Activated T-helper 1 cell treated with Interleukin-2 at 50 U/mL for 16 hours (primary cell): Measurements from ENCODE around the gene PADI6.

Source experiments
- DNase-seq: peaks from one replicate; pipeline ENCODE4 v3.0.0-alpha.2; 2020; ENCODE audit warnings: low read depth

The PADI6 gene

DNA sequence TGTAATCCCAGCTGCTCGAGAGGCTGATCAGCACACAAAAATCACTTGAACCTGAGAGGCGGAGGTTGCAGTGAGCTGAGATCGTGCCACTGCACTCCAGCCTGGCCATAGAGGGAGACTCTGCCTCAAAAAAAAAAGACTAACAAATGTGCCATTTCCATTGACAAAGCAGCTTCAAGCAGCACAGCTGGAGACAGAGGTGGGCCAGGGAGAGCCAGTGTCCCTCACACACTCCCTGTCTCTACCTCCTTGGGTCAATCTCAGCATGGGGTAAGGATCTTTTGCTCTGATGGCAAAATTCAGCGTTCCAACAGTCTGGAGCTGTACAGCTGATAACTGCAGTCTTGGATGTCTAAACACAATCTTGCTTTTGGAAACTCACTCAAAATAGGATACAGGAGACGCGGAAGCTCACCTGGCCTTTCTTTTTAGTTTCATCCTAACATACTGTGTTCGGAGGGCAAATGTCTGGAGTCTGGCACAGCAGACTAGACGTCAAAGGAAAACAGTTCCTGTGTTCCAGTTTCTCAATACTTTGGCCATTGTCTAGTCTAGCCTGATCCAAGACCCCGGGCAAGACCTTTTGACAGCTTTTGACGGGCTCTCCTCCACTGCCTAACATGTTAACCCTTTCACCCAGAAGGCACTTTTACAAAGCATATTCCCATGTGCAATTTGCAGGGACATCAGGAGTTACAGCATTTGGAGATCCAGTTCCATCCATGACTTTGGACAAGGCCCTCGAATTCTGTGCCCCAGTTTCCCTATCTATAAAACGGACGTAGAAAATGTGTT, 64.6 kb downstream of the PADI6 start:
- DNase-seq = no peak

DNA sequence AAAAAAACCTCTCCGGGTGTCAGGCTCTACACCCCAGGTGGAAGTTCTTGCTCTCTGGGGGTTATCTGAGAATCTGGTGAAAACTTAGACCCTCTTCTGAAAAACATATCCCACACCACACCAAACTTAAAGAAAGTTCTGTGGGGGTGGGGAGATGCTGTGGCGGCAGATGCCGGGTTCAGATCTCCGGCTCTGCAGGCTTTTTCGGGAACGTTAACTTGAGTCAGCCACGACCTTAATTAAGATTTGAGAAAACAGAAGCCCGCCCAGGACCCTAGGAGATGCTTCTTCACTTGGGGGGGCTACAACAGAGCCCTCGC, 65.2 kb downstream of the PADI6 start:
- DNase-seq = no peak

DNA sequence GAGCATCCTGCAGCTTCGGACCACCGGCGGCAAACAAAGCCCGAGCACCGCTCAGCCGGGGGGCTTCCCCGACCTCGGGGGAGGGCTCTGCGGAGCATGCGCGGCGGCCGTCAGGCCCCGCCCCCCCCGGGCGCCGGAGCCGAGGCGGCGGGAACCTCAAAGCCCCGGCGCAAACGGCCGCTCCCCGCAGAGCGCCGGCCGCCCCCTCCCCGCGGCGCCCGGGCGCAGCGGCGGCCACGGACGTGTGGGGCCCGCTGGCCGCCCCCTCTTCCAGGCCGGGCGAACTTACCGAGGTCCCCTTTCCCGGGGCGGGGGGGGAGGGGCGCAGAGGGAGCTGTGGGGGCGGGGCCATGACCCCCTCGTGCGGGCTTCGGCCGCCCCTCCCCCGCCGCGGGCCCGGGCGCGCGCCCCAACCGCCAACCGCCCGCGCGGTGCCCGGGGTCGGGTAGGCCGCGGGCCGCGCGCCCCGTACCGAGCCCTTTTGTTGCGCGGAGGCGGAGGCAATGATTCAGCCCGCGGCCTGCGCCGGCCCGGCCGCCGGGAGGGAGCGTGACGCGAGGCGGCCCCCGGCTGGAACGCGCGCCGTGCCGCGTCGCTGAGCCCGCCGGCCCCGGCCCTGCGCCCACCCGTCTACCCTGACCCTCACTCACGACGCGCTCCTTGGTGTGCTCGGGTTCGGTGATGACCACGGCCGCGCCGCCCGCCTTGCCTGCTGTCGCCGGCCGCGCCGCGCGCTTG, 65.8 kb downstream of the PADI6 start:
- DNase-seq = peak; percentile 33

DNA sequence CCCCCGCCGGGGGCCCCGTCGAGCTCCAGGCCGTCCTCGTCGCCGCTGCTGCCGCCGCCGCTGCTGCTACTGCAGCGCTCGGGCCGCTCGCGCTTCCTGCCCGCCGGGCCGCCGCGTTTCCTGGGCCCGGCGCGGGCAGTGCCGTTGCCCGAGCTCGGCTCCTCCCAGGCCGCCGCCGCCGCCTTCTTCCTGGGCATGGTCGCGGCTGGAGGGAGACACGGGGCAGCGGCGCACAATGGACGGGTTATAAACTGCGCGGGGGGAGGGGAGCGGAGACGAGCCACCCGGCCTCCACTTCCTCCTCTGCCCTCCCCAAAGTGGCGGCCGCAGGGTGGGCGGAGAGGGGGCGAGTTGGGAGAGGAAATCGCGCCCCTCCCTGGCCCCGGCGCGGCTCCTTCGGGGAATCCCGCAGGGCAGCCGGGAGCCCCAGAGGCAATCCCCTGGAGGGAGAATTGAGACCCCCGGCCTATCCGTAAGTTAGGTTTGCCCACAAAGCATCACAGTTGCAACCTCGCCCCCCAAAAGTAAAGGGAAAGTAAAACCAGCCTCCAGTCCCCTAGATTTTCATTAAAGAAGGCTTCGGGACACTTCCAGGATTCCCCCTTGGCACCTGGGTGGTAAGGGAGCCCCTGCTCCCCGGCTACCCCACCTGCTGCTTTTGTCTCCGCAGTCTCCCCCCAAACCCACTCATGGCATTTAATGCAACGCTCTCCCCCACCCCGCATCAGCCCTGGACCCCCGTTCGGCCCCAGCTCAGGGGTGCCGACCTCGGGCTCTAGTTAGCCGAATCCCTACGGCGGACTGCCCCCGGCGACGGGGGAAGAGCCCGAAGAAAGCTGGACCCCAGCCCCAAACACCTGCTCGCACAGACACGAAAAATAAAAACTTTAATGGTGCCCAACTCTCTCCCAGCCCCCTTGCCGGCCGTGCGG, 66.6 kb downstream of the PADI6 start:
- DNase-seq = peak; percentile 40

DNA sequence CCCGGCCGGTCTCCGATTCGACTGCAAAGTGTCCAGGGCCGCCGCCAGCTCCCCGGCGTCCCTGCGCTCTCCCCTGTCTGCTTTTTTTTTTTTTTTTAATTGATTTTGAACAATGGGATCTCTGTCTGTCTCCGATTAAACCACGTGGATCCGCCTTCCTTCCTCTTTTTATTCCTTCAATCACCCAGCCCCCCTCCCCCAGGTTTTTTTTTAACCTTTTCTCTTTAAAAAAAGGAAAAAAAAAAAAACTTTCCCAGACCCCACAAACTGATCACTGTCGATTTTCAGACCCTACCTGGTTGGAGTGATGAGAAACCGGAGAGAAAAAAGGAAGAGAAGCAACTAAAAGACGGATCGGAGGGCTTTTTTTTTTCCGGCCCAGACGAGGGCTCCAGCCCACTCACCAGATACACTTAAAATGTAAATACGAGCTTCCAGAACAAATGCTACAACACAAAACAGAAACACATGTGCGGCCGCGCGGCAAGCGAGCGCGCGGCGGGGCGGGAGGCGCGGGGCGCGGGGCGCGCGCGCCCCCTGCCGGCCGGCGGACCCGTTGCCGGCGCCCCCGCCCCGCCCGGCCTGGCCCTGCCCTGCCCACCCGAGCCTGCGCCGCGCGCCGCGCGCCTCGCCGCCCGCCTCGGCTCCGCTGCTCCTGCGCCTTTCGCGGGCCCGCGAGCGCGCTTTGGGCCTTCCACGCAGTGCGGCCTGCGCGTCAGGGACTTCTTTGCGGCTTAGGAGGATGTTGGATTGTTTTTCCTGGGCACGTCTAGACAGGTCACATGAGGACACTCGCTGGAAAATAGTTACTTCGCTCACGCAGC, 67.5 kb downstream of the PADI6 start, which contains the start of gene RCC2:
RCC2 (minus strand) TSS at position 428 of the 824 bp plus-strand sequence. CDS start 1,163 bp downstream, outside the sequence.
- peak; percentile 68 for DNase-seq

DNA sequence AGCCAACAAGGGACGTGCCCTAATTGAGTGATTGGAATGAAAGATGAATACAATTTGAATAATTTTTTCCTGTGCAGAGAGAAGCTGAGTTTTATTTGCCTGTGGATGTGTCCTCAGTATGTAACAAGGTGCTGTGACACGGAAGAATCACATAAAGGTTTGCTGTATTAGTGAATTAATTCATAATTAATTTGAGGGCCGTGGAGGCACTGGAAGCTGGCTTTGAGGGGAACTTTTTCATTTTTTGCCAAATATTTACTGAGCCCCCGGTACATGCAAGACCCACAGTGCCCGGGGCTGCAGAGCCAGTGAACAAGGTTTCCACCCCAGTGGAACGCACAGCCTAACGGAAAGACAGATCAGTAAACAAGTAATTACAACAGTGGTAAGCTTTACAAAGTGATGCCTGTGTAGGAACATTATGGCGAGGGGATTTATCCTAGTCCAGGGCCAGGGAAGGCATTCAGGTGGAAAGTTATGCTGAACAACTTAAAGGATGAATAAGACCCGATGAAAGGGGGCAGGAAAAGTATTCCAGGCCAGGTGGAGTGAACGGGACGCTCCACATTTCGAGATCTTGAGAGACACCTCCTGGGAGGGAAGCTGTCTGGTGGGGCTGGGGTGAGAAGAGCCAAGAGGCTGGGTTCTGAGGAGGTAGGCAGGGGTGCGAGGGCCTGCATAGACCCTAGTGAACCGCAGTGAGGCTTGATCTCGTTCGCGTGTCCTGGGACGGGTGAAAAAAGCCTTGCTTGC, 68.3 kb downstream of the PADI6 start:
- no peak for DNase-seq

DNA sequence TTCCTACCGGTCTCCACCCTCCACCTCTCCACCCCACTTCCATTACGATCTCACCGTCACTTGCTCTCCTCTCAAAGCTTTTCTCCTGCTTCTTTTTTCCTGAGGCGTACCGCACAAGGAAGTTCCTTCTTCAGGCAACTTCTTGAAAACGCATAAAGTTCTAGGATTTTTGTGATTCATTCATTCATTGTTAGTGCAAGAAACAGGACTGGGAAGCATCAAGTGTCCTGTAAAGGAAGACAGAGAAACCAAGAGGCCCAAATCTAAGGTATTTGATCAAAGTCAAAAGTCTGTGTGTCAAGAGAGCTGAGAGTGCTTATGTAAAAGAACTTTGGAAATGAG, 68.8 kb downstream of the PADI6 start:
- no peak for DNase-seq

DNA sequence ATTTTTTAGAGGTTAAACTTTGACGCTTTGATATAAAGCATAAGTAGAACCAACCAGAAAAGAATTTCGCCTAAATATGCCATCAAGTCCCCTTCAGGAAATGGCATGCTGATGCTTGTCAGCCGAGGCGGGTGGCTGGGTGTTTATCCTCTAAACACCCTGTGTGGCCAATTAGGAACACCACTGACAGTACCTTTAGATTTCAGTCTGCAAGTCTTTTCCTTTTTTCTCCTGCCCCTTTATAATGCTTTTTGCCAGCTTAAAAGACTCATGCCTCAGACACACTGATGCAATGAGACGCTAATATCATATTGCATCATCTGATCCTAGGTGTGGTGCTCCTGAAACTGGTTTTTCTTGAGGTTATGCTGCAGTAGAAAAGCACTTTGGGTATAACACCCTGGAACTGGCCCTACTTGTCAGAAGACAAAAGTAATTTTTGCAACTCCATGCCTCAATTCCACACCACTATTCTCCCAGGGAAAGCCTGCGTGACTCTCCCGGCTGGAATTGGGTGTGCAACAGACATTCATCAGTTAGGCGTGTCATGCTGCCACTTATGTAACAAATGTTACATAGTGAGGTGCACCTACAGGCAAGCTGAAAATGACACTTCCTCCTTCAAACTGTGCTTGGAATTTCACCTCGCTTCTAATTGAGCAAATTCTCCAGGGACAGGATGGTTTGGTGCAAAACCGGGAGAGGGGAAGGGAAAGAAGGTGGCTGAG, 69.4 kb downstream of the PADI6 start:
- no peak for DNase-seq

DNA sequence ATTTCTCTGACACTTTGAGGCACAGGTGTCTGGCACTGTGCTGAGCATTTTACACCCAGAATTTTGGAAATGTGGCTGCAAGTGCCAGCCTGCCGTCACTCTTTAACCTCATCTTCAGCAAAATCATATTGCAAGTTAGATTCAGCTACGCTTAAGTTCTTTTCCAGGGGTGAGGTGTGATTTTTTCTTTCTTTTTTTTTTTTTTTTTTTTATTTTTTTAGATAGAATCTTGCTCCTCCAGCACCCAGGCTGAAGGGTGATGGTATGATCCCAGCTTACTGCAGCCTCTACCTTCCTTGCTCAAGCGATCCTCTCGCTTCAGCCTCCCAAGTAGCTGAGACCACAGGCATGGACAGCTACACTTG, 70.0 kb downstream of the PADI6 start:
- no peak for DNase-seq

DNA sequence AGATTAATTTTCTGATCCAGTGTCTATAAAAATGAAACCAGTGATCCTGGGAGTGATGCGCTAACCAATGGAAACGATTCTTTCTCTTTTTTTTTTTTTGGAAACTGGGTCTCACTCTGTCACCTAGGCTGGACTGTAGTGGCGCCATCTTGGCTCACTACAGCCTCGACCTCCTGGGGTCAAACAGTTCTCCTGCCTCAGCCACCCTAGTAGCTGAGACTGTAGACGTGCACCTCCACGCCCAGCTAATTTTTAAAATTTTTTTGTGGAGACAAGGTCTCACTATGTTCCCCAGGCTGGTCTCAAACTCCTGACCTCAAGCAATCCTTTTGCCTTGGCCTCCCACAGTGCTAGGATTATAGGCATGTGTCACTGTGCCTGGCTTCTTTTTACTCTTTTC, 70.8 kb downstream of the PADI6 start:
- no peak for DNase-seq

DNA sequence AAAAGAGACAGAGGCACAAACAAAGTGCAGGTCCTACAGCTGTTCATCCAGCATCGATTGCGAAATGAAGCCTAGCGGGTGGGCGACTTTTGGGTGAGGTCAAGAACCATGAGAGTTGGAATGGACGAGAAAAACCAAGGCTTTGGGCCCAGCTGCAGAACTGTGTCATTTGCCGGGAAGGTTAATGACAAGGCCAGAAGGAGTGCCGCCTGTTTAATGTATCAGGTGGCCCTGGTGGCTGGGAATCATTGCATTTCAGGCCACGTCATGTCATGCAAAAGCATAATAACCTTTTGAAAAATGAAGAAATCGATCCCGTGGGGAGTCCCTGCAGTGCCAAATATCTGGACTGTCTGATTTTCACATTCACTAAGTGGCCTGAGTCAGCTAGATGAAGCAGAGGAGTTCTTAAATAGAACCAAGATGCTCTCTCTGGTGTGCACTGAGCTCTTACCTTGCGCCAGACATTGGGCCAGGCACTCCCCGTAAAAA, 75.6 kb downstream of the PADI6 start:
- no peak for DNase-seq
